ENCODE data around the gene ZNF76. TPM values are rescaled to one million over a fixed set of nuclear protein-coding genes. Genes with fewer than 3 reads are reported as not detected.

The ZNF76 gene
- total and polyA plus RNA-seq, 12 donors = 17.9 to 67.1 (median 37.8) TPM

- ATAC-seq (peak in 7 of 8 donors; percentile 38 to 86 (median 67)), DNase-seq (peak in 1 of 2 donors; percentile 29)
- intact Hi-C loops (cut with DNase I) = loop anchor here in 1 of 10 donors (2.0 kb wide), 1 partner anchor 18 kb away; no protein-coding TSS in a partner anchor
- Histone ChIP-seq H3K4me1 (peaks cover 0 to 75% (median 37%) of the 10 kb centered on the region in 9 donors), H3K4me3 (no peak overlapping the region), H3K27me3 (peaks cover 0 to 20% (median 3%) of the 10 kb centered on the region in 7 donors), H3K27ac (peak overlapping the region in 5 of 10 donors; percentile 13 to 58 (median 48)), H3K36me3 (no peaks in the 10 kb centered on the region), H3K9me3 (no peaks in the 10 kb centered on the region)
- TF ChIP-seq CTCF (IDR thresholded peaks at IDR 0.05) = no peak
- WGBS, 2 donors = 79 to 88% methylated on average over 1 of the region's 1 CpG
Observed at GRCh38 chr6:35220711-35221110, 38.8 kb upstream of the ZNF76 start.

GRCh38 chr6:35223396-35223795 is 36.1 kb upstream of the ZNF76 start:
- ATAC-seq = no peak
- Histone ChIP-seq H3K9me3 (no peaks in the 10 kb centered on the region), H3K4me1 (peaks cover 0 to 51% (median 26%) of the 10 kb centered on the region in 9 donors), H3K27ac (no peak overlapping the region), H3K36me3 (no peaks in the 10 kb centered on the region), H3K4me3 (no peak overlapping the region), H3K27me3 (no peaks in the 10 kb centered on the region)
- WGBS, 2 donors = 78 to 82% methylated on average over 2 of the region's 2 CpGs
- no peak for TF ChIP-seq CTCF (IDR thresholded peaks at IDR 0.05)
- no peak for DNase-seq
- intact Hi-C loops (cut with DNase I) = no loop called here

- H3K36me3 ChIP-seq = peaks cover 0 to 3% (median 0%) of the 10 kb centered on the region in 9 donors
- peak in 7 of 8 donors; percentile 34 to 79 (median 64) for ATAC-seq
- H3K9me3 ChIP-seq = no peaks in the 10 kb centered on the region
- no peak overlapping the region for H3K4me3 ChIP-seq
- no peak for DNase-seq
- intact Hi-C loops (cut with DNase I) = no loop called here
- TF ChIP-seq CTCF (IDR thresholded peaks at IDR 0.05) = no peak
- H3K4me1 ChIP-seq = peaks cover 0 to 40% (median 20%) of the 10 kb centered on the region in 9 donors
- WGBS, 2 donors = 57 to 67% methylated on average over 4 of the region's 4 CpGs
- peak overlapping the region in 6 of 10 donors; percentile 28 to 44 (median 35) for H3K27ac ChIP-seq
- no peaks in the 10 kb centered on the region for H3K27me3 ChIP-seq
Observed at GRCh38 chr6:35224720-35225119, 34.8 kb upstream of the ZNF76 start.

- WGBS, 2 donors = 95 to 96% methylated on average over 6 of the region's 6 CpGs
- intact Hi-C loops (cut with DNase I) = no loop called here
- Histone ChIP-seq H3K27ac (no peak overlapping the region), H3K36me3 (peaks cover 0 to 3% (median 0%) of the 10 kb centered on the region in 9 donors), H3K27me3 (no peaks in the 10 kb centered on the region), H3K4me3 (no peak overlapping the region), H3K4me1 (peaks cover 13 to 37% (median 27%) of the 10 kb centered on the region in 9 donors), H3K9me3 (no peaks in the 10 kb centered on the region)
- no peak for TF ChIP-seq CTCF (IDR thresholded peaks at IDR 0.05)
- DNase-seq = no peak
- no peak for ATAC-seq
Observed at GRCh38 chr6:35228481-35228880, 31.1 kb upstream of the ZNF76 start.
